ENCODE results near the gene TANC1.

DNA sequence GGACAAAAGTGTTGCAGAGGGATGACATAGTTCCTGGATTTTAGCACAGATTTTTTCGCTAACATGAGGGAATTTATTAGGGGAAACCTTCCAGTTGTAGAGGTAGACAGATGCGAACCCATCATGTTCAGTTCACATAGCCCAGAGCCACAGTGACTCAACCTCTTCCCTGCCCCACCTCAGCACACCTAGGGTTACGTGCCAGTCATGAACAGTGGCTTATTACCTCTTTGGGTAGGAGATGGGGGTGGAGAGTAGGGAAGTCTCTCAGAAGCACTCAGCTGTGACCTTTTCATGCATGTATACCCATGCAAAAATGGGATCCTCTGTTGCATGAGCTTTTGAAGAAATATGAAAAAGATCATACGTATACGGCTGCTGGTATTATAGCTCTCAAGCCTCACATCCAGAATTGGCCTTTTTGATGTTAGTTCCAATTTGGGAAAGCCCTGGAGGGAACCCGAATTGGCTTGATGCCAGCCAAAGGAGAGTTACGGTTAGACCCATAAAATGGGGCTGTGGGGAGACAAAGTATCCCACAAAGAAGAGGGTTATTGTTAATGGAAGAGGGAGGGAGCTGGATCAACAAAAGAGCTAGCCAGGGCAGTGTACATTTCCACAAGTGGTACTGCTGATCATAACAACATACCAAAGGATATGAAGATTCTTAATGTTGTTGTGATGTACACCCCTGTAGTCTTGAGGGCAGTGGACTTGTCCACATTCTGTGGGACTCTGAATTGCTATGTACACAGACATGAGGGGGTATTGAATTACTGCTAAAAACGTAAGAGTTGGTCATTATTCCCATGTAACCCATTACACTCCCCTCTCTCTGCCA lies 4.9 kb downstream of the TANC1 start:
- no peak for TF ChIP-seq POLR2A (IDR thresholded peaks at IDR 0.05)
- TF ChIP-seq, protein P1, sequence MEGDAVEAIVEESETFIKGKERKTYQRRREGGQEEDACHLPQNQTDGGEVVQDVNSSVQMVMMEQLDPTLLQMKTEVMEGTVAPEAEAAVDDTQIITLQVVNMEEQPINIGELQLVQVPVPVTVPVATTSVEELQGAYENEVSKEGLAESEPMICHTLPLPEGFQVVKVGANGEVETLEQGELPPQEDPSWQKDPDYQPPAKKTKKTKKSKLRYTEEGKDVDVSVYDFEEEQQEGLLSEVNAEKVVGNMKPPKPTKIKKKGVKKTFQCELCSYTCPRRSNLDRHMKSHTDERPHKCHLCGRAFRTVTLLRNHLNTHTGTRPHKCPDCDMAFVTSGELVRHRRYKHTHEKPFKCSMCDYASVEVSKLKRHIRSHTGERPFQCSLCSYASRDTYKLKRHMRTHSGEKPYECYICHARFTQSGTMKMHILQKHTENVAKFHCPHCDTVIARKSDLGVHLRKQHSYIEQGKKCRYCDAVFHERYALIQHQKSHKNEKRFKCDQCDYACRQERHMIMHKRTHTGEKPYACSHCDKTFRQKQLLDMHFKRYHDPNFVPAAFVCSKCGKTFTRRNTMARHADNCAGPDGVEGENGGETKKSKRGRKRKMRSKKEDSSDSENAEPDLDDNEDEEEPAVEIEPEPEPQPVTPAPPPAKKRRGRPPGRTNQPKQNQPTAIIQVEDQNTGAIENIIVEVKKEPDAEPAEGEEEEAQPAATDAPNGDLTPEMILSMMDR (IDR thresholded peaks at IDR 0.05): no peak

Measured in transverse colon (tissue), 3 donors.